M059J (cell line): Measurements from ENCODE around the gene MYO16. TPM values are rescaled to one million over a fixed set of nuclear protein-coding genes. Genes with fewer than 3 reads are reported as not detected.
"Not testable (repeated sequence)": the region's sequence is repeated elsewhere in the genome, so short reads cannot be mapped to it uniquely, and the experiment has no call there.

Experiments used
- DNase-seq: peaks from one replicate; pipeline ENCODE4 v3.0.0-alpha.2; 2012; ENCODE audit warnings: low read depth
- total RNA-seq: library from RNA; depleted of rRNA; stranded (reverse); fragments of >200 nt; shearing (Covaris generic); gene quantifications from 2 replicates; pipeline ENCODE4 v1.2.3, GENCODE V29; 2014

Gene MYO16
- total RNA-seq, 1 experiment from 2014 or later = not detected

GRCh38 chr13:108742701-108743451 lies 113.5 kb downstream of the MYO16 start:
- DNase-seq = no peak

- no peak for DNase-seq
Observed at GRCh38 chr13:108743522-108743921, 114.1 kb downstream of the MYO16 start.

- DNase-seq = no peak
Observed at GRCh38 chr13:108747843-108748242, 118.4 kb downstream of the MYO16 start.

GRCh38 chr13:108752276-108752675 lies 122.9 kb downstream of the MYO16 start:
- DNase-seq = no peak

GRCh38 chr13:108755083-108755482 lies 125.7 kb downstream of the MYO16 start:
- no peak for DNase-seq

GRCh38 chr13:108760129-108760528 lies 130.7 kb downstream of the MYO16 start:
- DNase-seq = no peak

GRCh38 chr13:108760541-108760940 lies 131.1 kb downstream of the MYO16 start:
- no peak for DNase-seq

- DNase-seq = no peak
Observed at GRCh38 chr13:108768035-108768434, 138.6 kb downstream of the MYO16 start.

GRCh38 chr13:108769213-108770070 lies 140.0 kb downstream of the MYO16 start:
- no peak for DNase-seq

- DNase-seq = no peak
Observed at GRCh38 chr13:108775597-108775996, 146.2 kb downstream of the MYO16 start.

- no peak for DNase-seq
Observed at GRCh38 chr13:108776650-108777049, 147.2 kb downstream of the MYO16 start.

GRCh38 chr13:108777421-108778420 lies 148.3 kb downstream of the MYO16 start:
- DNase-seq = no peak

GRCh38 chr13:108779308-108779707 lies 149.9 kb downstream of the MYO16 start:
- no peak for DNase-seq

- DNase-seq = no peak
Observed at GRCh38 chr13:108780706-108781105, 151.3 kb downstream of the MYO16 start.

- no peak for DNase-seq
Observed at GRCh38 chr13:108781312-108781711, 151.9 kb downstream of the MYO16 start.

- DNase-seq = not testable (repeated sequence)
Observed at GRCh38 chr13:108782480-108782879, 153.1 kb downstream of the MYO16 start.

GRCh38 chr13:108785844-108786243 lies 156.4 kb downstream of the MYO16 start:
- DNase-seq = no peak

GRCh38 chr13:108786456-108787200 lies 157.2 kb downstream of the MYO16 start:
- no peak for DNase-seq

- DNase-seq = no peak
Observed at GRCh38 chr13:108787700-108788414, 158.4 kb downstream of the MYO16 start.

- no peak for DNase-seq
Observed at GRCh38 chr13:108789476-108789875, 160.1 kb downstream of the MYO16 start.
